Subcutaneous adipose tissue (tissue), 4 donors: ENCODE results near the gene LETM1. TPM values are rescaled to one million over a fixed set of nuclear protein-coding genes. Genes with fewer than 3 reads are reported as not detected.

Experiments used
- CTCF ChIP-seq: fragments of 450-650 bp; IDR thresholded peaks from one replicate; pipeline ENCODE4 v1.5.1; 2016; ENCODE audit warnings: low read depth, mild to moderate bottlenecking, control low read depth, antibody characterized with exemption, moderate library complexity
- total RNA-seq, 4 donors: library from RNA; depleted of rRNA; stranded (reverse); fragments of >200 nt; gene quantifications; one replicate each; pipeline ENCODE4 v1.1.0, GENCODE V29; 2016

Gene LETM1
- total RNA-seq, 4 donors from 2014 or later = 26.9 to 88.9 (median 30.0) TPM

- no peak for TF ChIP-seq CTCF
Observed at GRCh38 chr4:1815096-1815996, 40.6 kb downstream of the LETM1 start.

- TF ChIP-seq CTCF = no peak
Observed at GRCh38 chr4:1814453-1814852, 41.5 kb downstream of the LETM1 start.

- TF ChIP-seq CTCF = no peak
Observed at GRCh38 chr4:1813915-1814314, 42.0 kb downstream of the LETM1 start.

GRCh38 chr4:1813231-1813630, 42.7 kb downstream of the LETM1 start:
- TF ChIP-seq CTCF = no peak

GRCh38 chr4:1812720-1813119, 43.2 kb downstream of the LETM1 start:
- TF ChIP-seq CTCF = no peak

- TF ChIP-seq CTCF = no peak
Observed at GRCh38 chr4:1810765-1811164, 45.2 kb downstream of the LETM1 start.

- no peak for TF ChIP-seq CTCF
Observed at GRCh38 chr4:1809754-1810502, 46.0 kb downstream of the LETM1 start.
